GM18951 (cell line): ENCODE data around the gene DAB1.

Experiments used
- POLR2A ChIP-seq: IDR thresholded peaks from 4 replicates; pipeline ENCODE4 v1.6.1; 2011; ENCODE audit warnings: mild to moderate bottlenecking; ENCODE audit not compliant: insufficient read length, insufficient read depth; ENCODE audit errors: extremely low read depth
- in situ Hi-C: fragments of 300-500 bp; cut with MboI; formaldehyde crosslinking; loops from one replicate; pipeline ENCODE4 v1.12.0; 2022; ENCODE audit warnings: low sequenced_read_pairs, mixed read lengths, inconsistent platforms; ENCODE audit not compliant: unreplicated experiment

DAB1 gene

DNA sequence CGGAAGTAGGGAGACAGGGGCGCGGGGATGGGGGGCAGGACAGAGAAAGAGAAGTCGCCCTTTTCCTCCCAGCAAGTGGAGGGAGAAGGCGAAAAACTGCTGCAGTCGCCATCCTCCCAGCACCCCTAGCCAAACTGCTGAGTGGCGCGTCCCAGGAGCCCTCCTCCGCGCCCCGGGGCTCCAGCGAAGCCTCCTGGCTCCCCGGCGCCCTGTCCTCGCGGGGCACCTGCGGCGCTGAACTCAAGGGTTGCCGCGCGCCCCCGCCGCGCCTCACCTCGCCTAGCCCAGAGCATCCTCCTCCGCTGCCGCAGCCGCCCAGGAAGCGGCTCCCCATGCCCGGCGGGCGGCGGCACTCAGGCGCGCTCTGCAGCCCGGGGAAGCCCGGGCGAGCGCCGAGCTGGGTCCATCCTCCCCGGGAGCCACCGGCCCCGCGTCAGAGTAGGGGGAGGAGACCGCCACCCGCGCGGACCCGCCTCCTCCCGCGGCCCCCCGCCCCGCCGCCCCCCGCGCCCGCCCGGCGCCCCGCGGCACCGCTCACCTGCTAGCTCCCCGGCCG, at the start of gene DAB1:
DAB1 (minus strand) TSS at position 405 of the 556 bp plus-strand sequence. CDS start 133,030 bp downstream, outside the sequence.
- no peak for TF ChIP-seq POLR2A
- in situ Hi-C loops = no loop called here

DNA sequence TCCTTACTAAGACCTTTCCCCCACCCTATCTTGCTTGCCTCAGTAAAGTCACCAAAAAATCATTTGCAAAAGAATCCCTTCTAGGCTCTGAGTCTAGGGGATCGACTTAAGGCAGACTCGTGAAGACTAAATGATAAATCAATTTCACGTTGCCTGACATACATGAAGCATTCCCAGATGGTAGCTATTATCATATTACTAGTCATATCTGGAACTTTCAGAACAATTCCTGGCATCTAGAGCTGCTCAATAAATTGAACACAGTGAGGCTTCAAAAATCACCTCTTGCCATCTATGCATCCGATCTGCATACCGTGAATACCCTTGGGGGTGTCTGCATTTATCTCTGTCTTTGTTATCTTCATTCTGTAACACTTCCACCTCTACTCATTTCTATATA, 49.6 kb upstream of the DAB1 start:
- no peak for TF ChIP-seq POLR2A
- in situ Hi-C loops = no loop called here

DNA sequence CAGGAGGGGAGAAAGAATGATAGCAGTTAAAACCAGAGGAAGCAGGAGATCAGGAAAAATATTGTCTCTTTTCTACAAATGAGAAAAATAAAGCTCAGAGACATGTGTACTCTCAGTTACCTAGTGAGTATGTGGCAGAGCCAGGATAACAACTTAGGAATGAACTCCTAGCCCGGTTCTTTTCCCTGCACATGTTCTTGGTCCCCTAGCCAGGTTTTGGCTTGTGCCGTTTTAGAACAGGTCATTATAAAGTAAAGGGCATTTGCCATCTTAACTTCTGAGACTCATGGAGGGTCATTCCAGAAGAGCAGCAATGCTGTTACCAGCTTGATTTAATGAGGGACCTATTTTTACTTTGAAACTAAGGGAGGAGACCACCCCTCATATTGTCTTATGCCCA, 48.1 kb upstream of the DAB1 start:
- in situ Hi-C loops = no loop called here
- no peak for TF ChIP-seq POLR2A

DNA sequence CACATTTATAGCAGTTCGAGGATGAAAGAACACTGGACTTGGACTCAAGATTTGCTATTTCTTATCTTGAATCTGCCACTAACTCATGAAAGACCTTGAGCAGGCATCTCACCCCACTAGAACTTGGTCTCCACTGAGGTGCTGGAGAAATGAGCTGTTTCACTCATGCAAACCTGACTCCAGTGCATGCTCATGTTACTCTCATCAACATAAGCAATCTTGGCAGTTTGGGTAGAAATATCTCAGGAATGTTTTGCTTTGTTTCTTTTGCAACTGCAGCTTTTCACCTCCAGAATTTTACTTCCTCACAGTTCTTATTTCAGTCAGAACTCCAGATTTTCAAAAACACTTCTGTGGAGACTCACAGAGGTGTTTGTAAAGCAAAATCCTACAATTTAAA, 46.2 kb upstream of the DAB1 start:
- in situ Hi-C loops = no loop called here
- TF ChIP-seq POLR2A = no peak

DNA sequence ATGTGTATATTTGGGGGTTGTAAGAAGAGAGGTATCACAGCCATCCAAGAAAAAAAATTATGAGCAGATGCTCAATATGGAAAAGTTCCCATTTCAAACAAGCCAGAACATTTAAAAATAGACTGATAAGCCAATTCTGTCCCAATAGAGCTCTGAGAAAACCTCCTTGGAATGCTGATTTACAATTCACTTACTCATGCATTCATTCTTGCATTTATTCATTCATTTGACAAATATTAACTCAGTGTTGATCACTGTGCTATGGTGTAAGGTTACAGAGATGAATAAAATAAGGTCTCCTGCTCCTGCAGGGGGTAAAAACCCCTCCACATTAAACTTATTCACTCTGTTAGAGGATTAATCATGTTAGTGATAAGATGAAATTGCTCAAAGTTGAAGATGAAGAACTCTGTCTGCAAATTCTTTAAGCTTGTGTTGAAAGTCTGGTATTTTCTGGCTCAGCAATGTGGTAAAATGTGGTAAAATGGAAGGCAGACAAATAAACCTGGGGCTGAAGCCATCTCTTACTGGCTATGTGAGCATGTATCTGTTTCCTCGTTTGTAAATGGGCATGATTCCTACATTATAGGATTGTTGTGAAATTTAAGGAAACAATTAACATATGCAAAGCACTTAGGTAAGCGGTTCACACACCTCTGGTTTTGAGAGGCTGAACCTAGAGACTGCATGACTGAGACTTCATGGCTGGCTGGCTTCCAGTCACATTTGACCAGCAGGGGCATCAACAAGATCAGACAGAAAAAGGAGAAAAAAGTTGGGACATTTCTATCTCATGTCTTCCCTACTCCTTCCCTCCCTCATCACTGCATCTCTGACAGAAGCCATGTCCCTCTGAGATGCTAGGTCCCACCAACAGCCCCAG, 45.0 kb upstream of the DAB1 start:
- in situ Hi-C loops = no loop called here
- TF ChIP-seq POLR2A = no peak

DNA sequence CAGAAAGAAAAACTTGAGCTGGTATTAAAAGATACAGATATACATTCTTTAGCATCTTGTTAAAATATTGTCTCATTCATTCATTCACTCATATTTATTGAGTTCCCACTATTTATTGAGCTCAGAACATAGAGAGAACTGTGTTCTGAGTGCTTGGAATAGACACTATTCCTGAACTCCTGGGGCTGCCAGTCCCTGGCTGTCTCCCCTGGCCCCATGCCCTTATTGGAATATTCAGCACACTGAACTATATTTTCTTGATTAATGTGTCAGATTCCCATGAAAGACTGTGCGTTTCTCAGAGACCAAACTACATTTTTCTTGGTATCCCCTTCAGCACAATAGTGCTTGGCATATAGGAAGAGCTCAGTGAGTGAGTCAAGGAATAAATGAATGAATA, 44.0 kb upstream of the DAB1 start:
- in situ Hi-C loops = no loop called here
- TF ChIP-seq POLR2A = no peak

DNA sequence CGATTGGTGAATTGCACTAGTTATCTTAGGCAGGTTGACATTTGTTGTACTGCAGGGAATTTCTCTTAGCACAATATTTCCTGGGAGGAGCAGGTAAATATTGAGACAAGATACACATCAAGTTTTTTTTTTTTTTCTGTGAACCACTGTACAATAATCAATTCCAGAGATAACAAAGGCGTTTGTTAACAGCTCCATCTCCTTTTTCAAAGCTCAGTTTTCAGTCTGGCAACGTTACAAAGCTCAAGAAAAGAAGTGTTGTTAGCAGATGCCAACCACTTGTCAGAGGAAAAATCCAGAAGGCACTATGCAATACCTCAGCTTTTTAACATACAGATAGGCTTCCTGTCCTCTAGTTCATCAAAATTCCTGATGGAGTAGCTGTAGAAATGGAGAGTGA, 40.9 kb upstream of the DAB1 start:
- no peak for TF ChIP-seq POLR2A
- in situ Hi-C loops = no loop called here

DNA sequence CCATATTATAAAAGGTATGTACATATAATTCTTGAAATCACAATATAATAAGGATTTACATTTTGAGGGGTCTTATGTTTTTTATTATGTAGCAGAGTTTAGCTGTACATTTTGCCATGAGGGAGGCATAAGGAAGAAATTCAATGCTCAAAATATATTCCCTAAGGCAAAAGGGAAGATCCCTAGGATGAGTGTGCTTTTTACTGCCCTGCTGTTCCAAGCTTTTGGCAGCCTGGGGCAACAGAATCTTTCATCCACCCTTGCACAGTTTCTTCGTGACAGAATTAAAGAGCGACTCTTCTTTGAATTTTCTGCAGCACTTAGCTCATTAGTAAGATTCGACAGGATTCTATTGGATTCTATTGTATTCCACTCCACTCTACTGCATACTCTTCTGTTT, 39.5 kb upstream of the DAB1 start:
- TF ChIP-seq POLR2A = no peak
- in situ Hi-C loops = no loop called here

DNA sequence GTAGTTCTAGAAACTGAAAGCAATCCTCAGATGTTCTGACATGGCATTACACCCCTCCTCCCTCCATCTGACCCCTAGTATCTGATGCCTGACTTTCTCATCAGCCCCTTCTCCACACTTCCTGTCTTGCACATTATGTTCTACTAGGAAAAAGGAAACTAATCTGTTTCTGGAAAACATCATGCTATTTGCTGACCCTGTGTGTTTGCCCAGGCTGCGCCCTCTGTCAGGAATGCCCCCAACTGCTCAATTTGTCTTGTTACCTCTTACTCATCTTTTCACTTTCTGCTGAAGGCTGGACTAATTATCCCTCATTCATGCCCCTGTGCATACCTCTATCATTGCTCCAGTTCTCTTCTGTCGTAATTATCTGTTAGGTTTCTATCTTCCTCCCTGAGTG, 37.5 kb upstream of the DAB1 start:
- in situ Hi-C loops = no loop called here
- no peak for TF ChIP-seq POLR2A

DNA sequence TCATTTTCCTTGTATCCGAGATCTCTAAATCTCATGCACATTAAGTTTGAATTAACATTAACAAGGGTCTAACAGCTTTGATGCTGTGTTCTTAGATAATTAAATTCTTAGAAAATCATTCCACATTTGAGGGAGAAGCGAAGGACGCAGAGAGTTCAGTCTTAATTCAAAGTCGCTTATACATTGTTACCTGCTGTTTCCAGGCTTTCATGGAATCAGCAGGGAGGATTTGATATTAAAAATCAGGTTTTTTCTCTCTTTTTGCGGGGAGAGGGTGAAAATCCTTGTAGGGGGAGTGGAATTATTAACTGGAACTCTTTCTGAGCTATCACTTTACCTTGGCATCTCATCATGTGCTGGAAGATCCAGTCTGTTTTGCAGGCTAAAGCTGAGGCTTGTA, 27.7 kb upstream of the DAB1 start:
- in situ Hi-C loops = no loop called here
- no peak for TF ChIP-seq POLR2A

DNA sequence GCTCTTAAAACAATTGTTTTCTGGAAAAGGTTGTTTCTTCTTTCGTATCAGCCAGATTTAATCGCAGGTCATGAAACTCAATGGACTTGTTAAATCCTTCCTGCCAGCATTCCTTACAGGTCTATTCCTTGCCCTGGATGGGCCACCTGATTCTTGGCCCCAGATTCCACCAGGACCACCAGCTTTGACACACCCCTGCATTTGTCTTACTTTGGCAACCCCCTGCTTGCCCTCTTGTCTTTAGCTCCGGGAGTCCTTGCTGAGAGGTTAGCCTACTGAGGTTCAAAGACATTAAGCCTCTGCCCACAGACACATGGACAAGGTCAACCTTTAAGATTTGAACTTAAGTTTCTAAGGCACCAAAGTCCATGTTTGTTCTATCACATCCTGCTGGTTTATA, 27.1 kb upstream of the DAB1 start:
- no peak for TF ChIP-seq POLR2A
- in situ Hi-C loops = no loop called here

DNA sequence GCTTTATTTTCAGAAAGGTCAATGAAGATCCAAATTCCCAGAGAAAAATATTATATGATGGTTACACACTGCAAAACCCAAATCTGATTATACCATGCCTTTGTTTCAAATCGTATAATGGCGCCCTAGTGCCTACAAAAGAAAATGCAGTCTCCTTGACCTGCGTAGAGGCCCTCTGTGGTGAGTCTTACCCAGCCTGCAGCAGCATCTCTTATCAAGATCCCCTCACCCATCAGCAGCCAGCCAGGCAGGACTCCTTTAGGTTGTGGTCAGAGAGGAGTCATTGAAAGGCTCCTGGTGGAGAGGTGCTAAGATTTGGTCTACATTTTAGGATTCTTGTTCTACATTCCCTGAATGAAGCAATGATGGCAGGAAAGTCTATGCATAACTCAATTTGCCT, 23.7 kb upstream of the DAB1 start:
- TF ChIP-seq POLR2A = no peak
- in situ Hi-C loops = no loop called here

DNA sequence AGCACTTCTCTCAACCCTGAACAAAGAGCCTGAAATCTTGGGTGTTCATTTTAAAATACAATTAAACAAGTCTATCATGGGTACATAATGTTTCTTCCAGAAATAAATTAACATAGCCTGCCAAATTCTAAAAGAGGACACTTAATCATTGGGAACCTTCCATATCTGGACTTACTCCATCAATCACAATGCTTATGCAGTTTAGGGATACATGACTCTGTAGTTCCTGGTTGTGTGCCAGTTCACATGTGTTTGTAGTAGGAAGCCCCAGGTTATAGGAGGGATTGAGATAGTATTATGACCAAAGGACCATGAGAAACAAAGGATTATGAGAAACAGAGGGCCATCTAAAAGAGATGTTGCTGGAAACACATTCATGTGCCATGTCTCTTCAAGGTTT, 19.1 kb upstream of the DAB1 start:
- no peak for TF ChIP-seq POLR2A
- in situ Hi-C loops = no loop called here

DNA sequence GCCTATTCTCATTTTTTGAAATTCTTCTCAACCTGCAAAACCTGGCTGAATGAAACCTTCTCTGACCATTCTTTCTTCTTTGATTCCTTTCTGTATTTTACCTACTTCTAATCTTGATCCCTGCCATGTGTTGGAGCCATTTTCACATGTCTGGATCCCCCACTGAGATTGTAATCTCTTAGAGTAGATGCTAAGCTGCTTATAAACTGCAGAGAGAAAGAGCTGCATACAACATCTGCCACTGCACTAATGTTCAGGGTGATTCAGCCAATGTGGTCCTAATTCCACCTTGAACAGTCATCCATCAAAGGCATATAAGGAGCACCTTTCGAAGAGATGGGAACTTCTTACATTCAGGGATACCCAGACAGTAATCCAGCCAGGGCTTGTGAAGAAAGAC, 16.2 kb upstream of the DAB1 start:
- TF ChIP-seq POLR2A = no peak
- in situ Hi-C loops = no loop called here
